Measurements from ENCODE around the gene MACROD2. TPM values are rescaled to one million over a fixed set of nuclear protein-coding genes. Genes with fewer than 3 reads are reported as not detected.

MACROD2 gene
- total and polyA plus RNA-seq, 2 of the 4 experiments (the other 2 are of a cell fraction) = not detected

GRCh38 chr20:15081261-15081660, 1085.9 kb downstream of the MACROD2 start:
- no TSS peak for BruUV-seq (replicated peaks)
- H3K4me2 ChIP-seq (ENCODE audit: low read depth, low read length) = no peak overlapping the region

More at GRCh38 chr20:15081261-15081660, 1085.9 kb downstream of the MACROD2 start:
- Histone ChIP-seq H3K4me1 (ENCODE audit: control insufficient read depth, insufficient read depth, low read length) (no peaks in the 10 kb centered on the region), H2AK9ac (replicated peaks; ENCODE audit: low read depth, low read length, poor library complexity) (no peak overlapping the region), H3K4me3 (ENCODE audit: insufficient read depth, low read depth, low read length) (no peak overlapping the region), H2BK120ac (ENCODE audit: low read depth, low read length) (no peak overlapping the region), H3K9me3 (ENCODE audit: control insufficient read depth, insufficient read depth, low read length) (peaks cover 5% of the 10 kb centered on the region; the same call in 1 of the 2 replicates), H2AFZ (replicated peaks; ENCODE audit: low read length, poor library complexity) (no peak overlapping the region), H3K9ac (ENCODE audit: low read depth, low read length) (no peak overlapping the region), H4K91ac (ENCODE audit: insufficient read depth, low read depth, low read length) (no peak overlapping the region), H3K27ac (ENCODE audit: insufficient read depth, low read length) (no peak overlapping the region), H2BK5ac (ENCODE audit: low read depth, low read length, poor library complexity, severe bottlenecking) (no peak overlapping the region), H4K5ac (ENCODE audit: low read depth, low read length) (no peak overlapping the region), H3K23ac (ENCODE audit: low read depth, low read length) (no peak overlapping the region), H4K20me1 (ENCODE audit: insufficient read depth, low read length) (no peaks in the 10 kb centered on the region), H2BK20ac (ENCODE audit: low read depth, low read length) (no peak overlapping the region), H2BK15ac (ENCODE audit: low read depth, low read length) (no peak overlapping the region), H3K9me1 (ENCODE audit: insufficient read depth, low read length) (no peaks in the 10 kb centered on the region), H3K18ac (ENCODE audit: low read depth, low read length) (no peak overlapping the region), H4K8ac (ENCODE audit: low read depth in 2 of 2, low read length in 2 of 2) (no peak overlapping the region), H3K36me3 (ENCODE audit: control insufficient read depth, insufficient read depth, low read length) (no peaks in the 10 kb centered on the region), H3K79me1 (ENCODE audit: low read depth in 1 of 2, low read length in 2 of 2) (no peaks in the 10 kb centered on the region), H3K56ac (ENCODE audit: extremely low read depth, insufficient read depth, low read length) (no peak overlapping the region), H2AK5ac (ENCODE audit: low read depth, low read length) (no peak overlapping the region), H3K27me3 (ENCODE audit: control insufficient read depth, insufficient read depth, low read length) (no peaks in the 10 kb centered on the region), H3K4ac (ENCODE audit: low read depth, low read length) (no peak overlapping the region), H3K14ac (replicated peaks; ENCODE audit: low read depth, low read length) (no peak overlapping the region)
- DNase-seq = no peak
- no peak for ATAC-seq (ENCODE audit: low read depth)
- dilution Hi-C loops (cut with HindIII; ENCODE audit: low sequenced_read_pairs, unreplicated experiment) = no loop called here
- ChIA-PET POLR2A (ENCODE audit: unreplicated experiment) (interaction anchor here (0.5 kb wide), 1 partner anchor 306 kb away, joined by 25 read pairs; no protein-coding TSS in a partner anchor), CTCF (no interaction called here)
- intact Hi-C loops (cut with micrococcal nuclease) = no loop called here
- no CpG with 5 or more reads among the region's 1 CpG for WGBS, 2 experiments (ENCODE audit: extremely low coverage in 2 of 2, insufficient read length in 1 of 2)
- TF ChIP-seq CHD1 (IDR thresholded peaks at IDR 0.05; ENCODE audit: low read depth, low read length) (no peak), RFX5 (IDR thresholded peaks at IDR 0.05; ENCODE audit: low read depth, low read length) (no peak), USF2 (IDR thresholded peaks at IDR 0.05; ENCODE audit: low read depth, low read length) (no peak), RAD21 (IDR thresholded peaks at IDR 0.05; ENCODE audit: low read length) (no peak), POLR2A (IDR thresholded peaks at IDR 0.05; ENCODE audit: low read depth, low read length) (no peak), SMC3 (IDR thresholded peaks at IDR 0.05; ENCODE audit: low read depth, low read length) (no peak), MAZ (IDR thresholded peaks at IDR 0.05; ENCODE audit: borderline replicate concordance, low read depth, low read length) (no peak), FOS (IDR thresholded peaks at IDR 0.05; ENCODE audit: low read depth, low read length) (no peak), CTCF (conservative IDR thresholded peaks at IDR 0.05; ENCODE audit: low read depth, low read length) (no peak), MXI1 (IDR thresholded peaks at IDR 0.05; ENCODE audit: borderline replicate concordance, low read depth, low read length) (no peak), BHLHE40 (IDR thresholded peaks at IDR 0.05; ENCODE audit: low read depth, low read length) (no peak), RCOR1 (IDR thresholded peaks at IDR 0.05; ENCODE audit: insufficient replicate concordance, low read length) (no peak), CEBPB (IDR thresholded peaks at IDR 0.05; ENCODE audit: low read depth, low read length) (no peak), MAFK (IDR thresholded peaks at IDR 0.05; ENCODE audit: low read depth, low read length) (no peak), ELK1 (IDR thresholded peaks at IDR 0.05; ENCODE audit: borderline replicate concordance, low read depth, low read length) (no peak), NFE2L2 (IDR thresholded peaks at IDR 0.05; ENCODE audit: low read depth, low read length) (no peak)
- in situ Hi-C loops (cut with MboI; ENCODE audit: low sequenced_read_pairs) = no loop called here

Data from IMR-90 (cell line).